ENCODE measurements around the gene INO80B. TPM values are rescaled to one million over a fixed set of nuclear protein-coding genes. Genes with fewer than 3 reads are reported as not detected.
A peak's percentile ranks its signal among the peaks of the same experiment; 100 is the strongest.
"Not testable (repeated sequence)": the region's sequence is repeated elsewhere in the genome, so short reads cannot be mapped to it uniquely, and the experiment has no call there.

INO80B gene
- total RNA-seq, 2 experiments from 2014 or later = 29.0 to 30.9 TPM

DNA sequence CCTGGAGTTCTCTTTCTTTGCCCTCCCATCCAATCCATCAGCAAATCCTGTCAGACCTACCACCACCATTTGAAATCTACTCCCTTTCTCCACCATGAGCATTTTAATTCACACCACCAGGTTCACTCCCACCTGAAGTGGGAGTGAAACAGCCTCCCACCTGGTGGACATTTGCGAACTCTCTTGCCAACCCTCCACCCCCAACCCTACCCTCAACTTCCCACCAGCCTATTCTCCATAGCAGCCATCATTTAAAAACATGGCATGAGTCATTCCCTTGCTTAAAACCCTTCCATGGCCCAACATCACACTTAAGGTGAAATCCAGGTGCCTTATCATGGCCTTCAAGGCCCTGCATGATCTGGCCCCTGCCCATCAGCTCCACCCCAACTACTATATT lies 16.6 kb upstream of the INO80B start:
- peaks cover 4% of the 10 kb centered on the region for H3K4me1 Mint-ChIP-seq
- no peaks in the 10 kb centered on the region for H3K9me3 Mint-ChIP-seq
- peaks cover 39% of the 10 kb centered on the region for H3K27me3 Mint-ChIP-seq
- no peaks in the 10 kb centered on the region for H3K36me3 Mint-ChIP-seq
- no peak overlapping the region for H3K27ac Mint-ChIP-seq
- H3K4me3 Mint-ChIP-seq = no peak overlapping the region
- no peak for DNase-seq

DNA sequence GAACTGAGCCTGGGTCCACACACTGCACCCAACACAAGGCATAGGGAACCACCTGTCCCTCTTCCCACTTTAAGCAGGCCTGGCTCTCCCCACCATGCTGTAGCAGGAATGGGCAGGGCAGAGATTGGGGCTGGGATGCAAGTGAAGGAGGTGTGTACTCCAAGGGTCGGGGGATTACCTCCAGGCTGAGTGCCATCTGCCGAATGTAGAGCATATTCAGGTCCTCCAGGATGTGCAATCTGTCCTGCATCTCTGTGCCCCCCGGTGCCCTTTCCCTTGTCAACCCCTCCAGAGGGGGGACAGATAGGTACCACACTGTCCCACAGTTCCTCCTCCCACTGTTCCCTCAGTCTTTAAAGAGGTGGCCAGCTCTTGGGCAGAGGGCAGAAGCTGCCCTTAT lies 15.5 kb upstream of the INO80B start:
- Mint-ChIP-seq H3K36me3 (no peaks in the 10 kb centered on the region), H3K9me3 (no peaks in the 10 kb centered on the region), H3K27ac (no peak overlapping the region)

DNA sequence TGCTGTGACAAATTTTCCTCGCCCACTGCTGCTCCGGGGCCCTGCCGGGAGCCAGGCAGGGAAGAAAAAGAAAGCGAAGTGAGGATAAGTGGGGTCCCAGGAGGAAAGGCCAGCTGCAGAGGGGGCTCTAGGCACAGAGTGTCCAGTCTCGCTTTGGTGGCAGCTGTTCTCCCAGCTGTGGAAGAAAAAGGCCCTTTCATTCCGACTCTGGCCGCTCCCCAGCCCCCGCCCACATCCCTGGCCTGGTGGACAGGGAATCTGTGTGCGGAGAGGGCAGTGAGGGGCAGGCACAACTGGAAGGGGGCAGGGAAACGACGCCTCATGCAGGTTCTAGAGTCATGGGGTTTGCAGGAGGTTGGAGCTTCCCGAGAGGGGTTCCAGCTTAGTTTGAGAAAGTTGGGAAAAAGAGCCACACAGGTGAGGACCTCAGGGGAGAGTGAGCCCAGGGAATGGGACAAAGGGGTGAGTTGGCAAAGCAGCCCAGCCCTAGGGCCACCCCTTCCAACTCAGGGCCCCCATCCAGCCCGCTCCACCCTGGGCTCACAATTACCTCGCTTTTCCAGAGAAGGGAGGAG lies 15.0 kb upstream of the INO80B start:
- Mint-ChIP-seq H3K9me3 (no peaks in the 10 kb centered on the region), H3K27me3 (peaks cover 44% of the 10 kb centered on the region), H3K4me1 (peaks cover 7% of the 10 kb centered on the region), H3K4me3 (no peak overlapping the region), H3K27ac (no peak overlapping the region), H3K36me3 (no peaks in the 10 kb centered on the region)
- DNase-seq = no peak

More for the DNA sequence above, 15.5 kb upstream of the INO80B start:
- DNase-seq = no peak
- H3K4me1 Mint-ChIP-seq = peaks cover 4% of the 10 kb centered on the region
- H3K4me3 Mint-ChIP-seq = no peak overlapping the region
- H3K27me3 Mint-ChIP-seq = peaks cover 44% of the 10 kb centered on the region

DNA sequence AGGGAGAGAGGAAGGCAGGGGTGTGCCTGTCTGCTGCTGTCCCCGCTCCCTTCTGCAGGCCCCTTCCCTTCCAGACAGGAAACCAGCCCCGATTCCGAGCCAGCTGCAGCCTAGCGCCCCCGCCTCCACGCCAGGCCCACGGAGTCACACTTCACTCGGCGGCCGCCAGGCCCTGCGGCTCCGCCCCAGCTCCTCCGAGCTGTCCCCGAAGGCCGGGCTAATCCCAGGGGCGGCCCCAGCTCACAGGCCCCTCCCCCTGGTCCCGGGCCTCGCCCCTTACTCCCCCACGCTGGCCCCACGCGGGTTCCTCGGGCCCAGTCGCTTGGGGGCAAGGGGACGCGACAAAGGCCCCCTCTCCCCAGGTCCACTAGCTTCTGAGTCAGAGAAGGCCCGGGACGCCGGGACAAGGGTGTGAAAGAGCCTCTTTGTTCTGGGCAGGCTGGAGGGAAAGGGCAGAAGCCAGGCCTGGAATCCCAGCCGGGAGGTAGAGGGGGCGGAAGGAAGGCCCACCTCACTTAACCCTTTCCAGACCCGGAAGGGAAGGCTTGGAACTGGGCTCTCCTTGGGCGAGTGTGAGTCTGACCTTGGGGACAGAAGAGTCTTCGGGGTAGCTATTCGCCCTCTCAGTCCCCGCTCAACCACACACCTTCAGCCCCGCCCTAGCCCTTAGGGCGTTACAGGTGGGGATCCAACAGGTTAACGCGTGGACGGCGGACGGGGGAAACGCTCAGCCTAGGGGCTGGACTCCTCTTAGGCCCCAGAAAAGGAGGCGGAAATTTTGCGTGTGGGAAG lies 14.3 kb upstream of the INO80B start:
- H3K27ac Mint-ChIP-seq = no peak overlapping the region

DNA sequence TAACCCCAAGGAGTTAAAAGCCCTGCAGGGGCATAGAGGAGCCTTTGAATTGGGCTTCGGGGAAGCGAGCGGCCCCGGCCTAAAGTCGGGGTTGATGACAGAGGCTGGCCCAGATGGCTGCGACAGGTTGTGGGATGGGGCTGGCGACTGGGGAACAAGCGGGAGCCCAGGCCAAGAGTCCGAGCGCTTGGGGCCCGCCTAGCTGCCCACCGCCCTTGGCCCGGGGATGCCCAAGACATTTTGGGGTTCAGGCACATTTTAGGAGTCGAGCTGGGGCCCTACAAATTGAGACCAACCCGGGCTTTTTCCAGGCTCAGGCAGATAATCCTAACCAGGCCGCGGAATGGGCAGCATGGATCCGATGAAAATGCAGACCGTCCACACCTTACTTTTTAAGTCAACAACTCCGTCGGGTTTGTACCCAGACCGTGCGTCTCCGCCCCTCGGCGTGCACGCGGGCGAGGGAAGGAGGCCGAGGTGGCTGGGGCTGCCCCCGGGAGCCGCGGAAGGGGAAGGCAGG lies 13.7 kb upstream of the INO80B start:
- no peaks in the 10 kb centered on the region for H3K9me3 Mint-ChIP-seq
- DNase-seq = no peak
- peak overlapping the region; percentile 2 for H3K4me3 Mint-ChIP-seq
- H3K36me3 Mint-ChIP-seq = no peaks in the 10 kb centered on the region
- H3K27ac Mint-ChIP-seq = no peak overlapping the region
- peaks cover 7% of the 10 kb centered on the region for H3K4me1 Mint-ChIP-seq
- peaks cover 47% of the 10 kb centered on the region for H3K27me3 Mint-ChIP-seq

More for the DNA sequence above, 14.3 kb upstream of the INO80B start:
- peaks cover 47% of the 10 kb centered on the region for H3K27me3 Mint-ChIP-seq
- H3K4me1 Mint-ChIP-seq = peaks cover 7% of the 10 kb centered on the region
- H3K9me3 Mint-ChIP-seq = no peaks in the 10 kb centered on the region
- no peaks in the 10 kb centered on the region for H3K36me3 Mint-ChIP-seq
- peak; percentile 73 for DNase-seq
- no peak overlapping the region for H3K4me3 Mint-ChIP-seq

DNA sequence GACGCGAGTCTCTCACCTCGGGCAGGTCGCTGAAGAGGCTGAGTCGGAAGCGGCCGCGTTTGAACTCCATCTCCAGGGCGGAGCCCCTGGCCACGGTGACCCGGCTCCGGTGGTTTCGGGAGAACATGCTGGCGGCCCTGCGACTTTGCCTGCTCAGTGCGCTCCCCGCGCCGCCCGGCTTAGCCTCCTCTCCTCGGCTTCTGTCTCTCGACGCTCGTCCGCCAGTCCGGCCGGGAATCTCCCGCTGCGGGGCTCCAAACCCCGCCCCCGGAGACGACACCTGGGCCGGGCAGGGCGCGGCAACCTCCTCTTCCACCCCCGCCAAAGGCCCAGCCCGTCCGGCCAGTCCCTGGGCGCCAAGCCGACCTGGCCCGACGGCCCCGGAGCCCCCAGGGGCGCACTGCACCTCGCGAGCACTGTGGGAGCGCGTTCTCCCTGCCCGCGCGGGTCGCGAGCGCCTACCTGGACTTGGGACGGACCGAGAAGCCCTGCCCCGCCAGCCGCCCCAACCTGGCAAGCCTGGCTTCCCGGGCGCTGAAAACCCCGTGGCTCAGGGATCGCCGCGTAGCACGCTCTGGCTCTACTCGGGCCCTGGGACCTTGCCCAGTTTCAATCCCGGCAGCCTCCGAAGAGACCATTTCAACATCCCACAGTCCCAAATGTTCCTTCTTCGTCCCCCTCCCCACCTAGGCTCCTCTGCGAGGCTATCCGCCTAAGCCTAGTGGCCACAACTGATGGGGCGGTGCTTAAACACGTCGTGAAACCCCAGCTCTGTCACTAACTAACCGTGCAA lies 13.0 kb upstream of the INO80B start, which contains the start of gene RTKN:
Gene RTKN, minus strand, starts transcription at position 248 of the 793 bp plus-strand sequence. Its CDS starts 121 bp downstream, at position 127.
- Mint-ChIP-seq H3K27me3 (peaks cover 47% of the 10 kb centered on the region), H3K27ac (no peak within 1 kb of the TSS), H3K9me3 (no peaks in the 10 kb centered on the region), H3K4me1 (peaks cover 7% of the 10 kb centered on the region), H3K4me3 (peak within 1 kb of the TSS; percentile 62), H3K36me3 (no peaks in the 10 kb centered on the region)
- DNase-seq = peak; percentile 46

DNA sequence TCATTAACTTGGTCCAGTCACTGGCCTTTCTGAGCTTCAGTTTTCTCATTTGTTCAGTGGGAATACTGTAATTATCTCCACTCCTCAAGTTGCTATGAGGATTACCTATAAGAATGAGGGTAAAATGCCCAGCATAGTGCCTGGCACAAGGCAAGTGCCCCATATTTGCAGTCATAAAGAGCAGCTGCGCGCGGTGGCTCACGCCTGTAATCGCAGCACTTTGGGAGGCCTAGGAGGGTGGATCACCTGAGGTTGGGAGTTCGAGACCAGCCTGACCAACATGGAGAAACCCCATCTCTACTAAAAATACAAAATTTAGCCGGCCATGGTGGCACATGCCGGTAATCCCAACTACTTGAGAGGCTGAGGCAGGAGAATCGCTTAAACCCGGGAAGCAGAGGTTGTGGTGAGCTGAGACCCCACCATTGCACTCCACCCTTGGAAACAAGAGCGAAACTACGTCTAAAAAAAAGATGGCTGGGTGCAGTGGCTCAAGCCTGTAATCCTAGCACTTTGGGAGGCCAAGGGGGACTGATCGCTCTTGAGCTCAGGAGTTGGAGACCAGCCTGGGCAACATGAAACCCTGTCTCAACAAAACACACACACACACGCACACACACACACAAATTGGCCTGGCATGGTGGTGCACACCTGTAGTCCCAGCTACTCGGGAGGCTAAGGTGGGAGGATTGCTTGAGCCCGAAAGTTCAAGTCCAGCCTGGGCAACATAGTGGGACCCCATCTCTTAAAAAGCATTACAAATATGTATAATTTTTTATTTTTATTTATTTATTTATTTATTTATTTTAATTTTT lies 12.2 kb upstream of the INO80B start:
- not testable (repeated sequence) for H3K27ac Mint-ChIP-seq

DNA sequence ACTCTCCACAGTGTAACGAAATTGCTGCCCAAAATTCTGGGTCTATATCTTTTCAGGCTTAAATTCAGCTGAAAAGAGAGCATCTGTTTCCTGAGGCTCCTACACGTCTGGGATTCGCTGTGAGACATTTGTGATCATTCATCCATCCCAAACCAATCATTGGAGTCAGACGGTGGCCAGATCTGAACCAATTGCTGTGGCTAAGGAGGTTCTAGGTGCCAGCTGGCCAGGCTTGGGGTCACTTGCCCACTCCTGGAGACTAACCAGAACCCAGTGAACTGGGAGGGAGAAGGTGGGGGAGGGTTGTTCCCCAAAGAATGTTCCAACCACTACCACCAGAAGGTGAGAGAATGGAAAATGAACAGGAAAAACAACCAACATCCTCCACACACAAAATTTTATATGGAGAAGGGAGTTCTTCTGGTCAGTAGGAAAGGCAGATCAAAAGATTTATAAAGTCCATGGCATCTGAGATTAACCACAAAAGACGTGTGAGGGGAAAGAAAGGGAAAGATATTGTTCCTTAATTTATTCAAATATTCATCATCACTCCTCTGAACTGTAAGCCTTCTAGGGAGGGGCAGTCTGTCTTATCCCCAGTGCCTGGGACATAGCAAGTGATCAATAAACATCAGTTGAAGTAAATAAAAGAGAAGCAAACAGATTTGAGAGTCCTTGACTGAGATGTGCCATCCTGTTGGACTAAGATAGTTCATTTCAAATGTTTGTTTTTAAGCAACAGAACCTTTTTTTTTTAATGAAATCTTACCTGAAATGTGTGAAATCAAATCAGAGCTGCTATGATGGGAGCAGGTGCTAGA lies 10.2 kb upstream of the INO80B start:
- Mint-ChIP-seq H3K9me3 (no peaks in the 10 kb centered on the region), H3K27me3 (peaks cover 35% of the 10 kb centered on the region), H3K4me1 (peaks cover 5% of the 10 kb centered on the region), H3K36me3 (no peaks in the 10 kb centered on the region), H3K27ac (no peak overlapping the region), H3K4me3 (no peak overlapping the region)
- DNase-seq = no peak

More for the DNA sequence above, 12.2 kb upstream of the INO80B start:
- H3K27me3 Mint-ChIP-seq = peaks cover 47% of the 10 kb centered on the region
- H3K36me3 Mint-ChIP-seq, H3K9me3 Mint-ChIP-seq, DNase-seq, H3K4me1 Mint-ChIP-seq: not testable (repeated sequence)
- H3K4me3 Mint-ChIP-seq = peak overlapping the region; percentile 62

DNA sequence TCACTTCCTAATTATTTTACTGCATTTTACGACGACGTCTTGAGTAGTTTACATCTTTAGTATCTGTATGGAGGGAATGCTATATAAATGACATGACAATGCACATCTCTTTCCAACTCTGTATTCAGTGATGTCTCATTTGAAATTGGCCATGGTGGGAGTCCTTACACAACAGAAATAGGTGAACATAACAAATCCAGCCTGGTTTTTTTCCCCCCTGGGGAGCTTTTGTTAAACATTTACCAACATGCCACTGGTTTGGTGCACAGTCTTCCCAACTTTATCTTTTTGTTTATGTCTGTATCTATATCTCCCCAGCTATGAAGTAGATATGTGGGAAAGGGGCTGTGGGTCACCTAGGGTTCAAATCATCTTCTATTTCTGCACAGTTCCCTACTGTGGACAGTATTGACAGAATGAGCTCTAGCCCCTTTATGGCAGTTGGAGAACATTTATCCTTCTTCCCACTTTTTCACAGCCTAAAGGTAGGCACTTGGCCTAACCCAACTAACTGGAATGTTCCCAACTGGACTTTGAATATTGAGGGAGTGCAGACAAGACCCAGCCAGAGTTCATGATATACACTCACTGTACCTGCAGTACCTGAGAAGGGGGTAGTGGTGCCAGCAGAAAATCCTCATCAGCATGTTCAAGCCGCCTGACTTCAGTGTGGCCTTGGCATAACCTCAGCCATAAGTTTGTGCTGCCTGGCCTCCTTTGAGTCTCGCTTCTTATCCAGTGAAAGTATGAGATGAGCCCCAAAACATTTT lies 7.5 kb upstream of the INO80B start:
- Mint-ChIP-seq H3K4me1 (peaks cover 5% of the 10 kb centered on the region), H3K9me3 (no peaks in the 10 kb centered on the region), H3K27ac (no peak overlapping the region), H3K36me3 (no peaks in the 10 kb centered on the region), H3K27me3 (peaks cover 13% of the 10 kb centered on the region), H3K4me3 (no peak overlapping the region)
- no peak for DNase-seq

DNA sequence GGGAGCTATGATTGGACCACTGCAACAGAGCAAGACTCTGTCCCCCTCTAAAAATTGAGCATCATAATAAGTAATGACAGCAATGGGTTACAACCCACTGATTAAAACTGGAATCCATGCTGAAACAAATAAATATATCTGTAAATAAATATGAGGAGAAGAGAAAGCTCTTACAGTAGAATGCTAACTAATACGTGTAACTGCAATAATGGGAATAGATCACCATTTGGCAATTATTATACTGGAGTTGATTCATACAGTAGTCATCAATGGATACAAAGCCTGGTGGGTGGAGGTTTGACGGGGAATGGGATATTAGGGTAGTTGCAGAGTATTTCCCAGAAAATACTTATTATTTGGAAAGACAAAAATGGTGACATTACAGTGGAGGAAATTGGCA lies 6.1 kb upstream of the INO80B start:
- Mint-ChIP-seq H3K4me3 (no peak overlapping the region), H3K27me3 (peaks cover 7% of the 10 kb centered on the region), H3K27ac (no peak overlapping the region), H3K4me1 (peaks cover 7% of the 10 kb centered on the region), H3K9me3 (no peaks in the 10 kb centered on the region), H3K36me3 (no peaks in the 10 kb centered on the region)
- DNase-seq = no peak

DNA sequence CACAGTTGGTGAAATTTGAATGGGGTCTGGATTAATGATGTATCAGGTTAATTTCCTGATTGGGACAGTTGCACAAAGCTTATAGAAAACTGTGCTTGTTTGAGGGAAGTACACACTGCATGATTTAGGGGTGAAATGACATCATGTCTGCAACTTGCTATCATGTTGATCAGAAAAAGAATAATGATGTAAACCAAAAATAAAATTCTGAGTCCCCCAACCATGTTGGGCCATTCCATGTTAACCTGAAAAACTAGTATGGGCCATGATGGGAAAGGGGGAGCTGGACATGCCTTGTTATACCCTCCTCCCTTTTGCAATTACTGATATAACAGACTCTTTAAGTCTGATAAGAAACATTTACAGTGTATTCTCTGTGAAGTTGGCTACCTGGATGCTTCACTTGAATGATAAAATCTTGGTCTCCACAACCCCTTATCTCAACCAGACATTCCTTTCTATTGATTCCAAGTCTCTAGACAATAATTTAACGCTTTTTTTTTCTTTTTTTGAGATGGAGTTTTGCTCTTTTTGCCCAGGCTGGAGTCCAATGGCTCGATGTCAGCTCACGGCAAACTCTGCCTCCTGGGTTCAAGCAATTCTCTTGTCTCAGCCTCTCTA lies 4.2 kb upstream of the INO80B start:
- Mint-ChIP-seq H3K4me1 (peaks cover 13% of the 10 kb centered on the region), H3K27me3 (no peaks in the 10 kb centered on the region), H3K27ac (no peak overlapping the region), H3K9me3 (no peaks in the 10 kb centered on the region), H3K36me3 (peaks cover 6% of the 10 kb centered on the region), H3K4me3 (no peak overlapping the region)
- DNase-seq = no peak

DNA sequence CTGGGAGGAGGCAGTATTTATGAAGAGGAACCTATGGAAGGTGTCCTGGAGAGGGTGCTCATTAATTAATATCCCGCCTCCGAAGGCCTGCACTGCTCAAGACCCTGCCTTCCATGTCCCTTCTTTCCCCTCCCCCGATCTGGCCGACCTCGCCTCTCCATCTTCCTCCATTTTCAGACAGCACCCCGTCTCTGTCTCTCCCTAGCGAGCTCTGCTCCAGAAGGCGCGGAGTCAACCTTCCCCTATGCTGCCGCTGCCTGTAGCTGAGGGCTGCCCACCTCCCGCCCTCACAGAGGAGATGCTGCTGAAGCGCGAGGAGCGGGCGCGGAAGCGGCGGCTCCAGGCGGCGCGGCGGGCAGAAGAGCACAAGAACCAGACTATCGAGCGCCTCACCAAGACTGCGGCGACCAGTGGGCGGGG lies 2.3 kb downstream of the INO80B start:
- Mint-ChIP-seq H3K36me3 (peaks cover 13% of the 10 kb centered on the region), H3K27me3 (peaks cover 5% of the 10 kb centered on the region), H3K4me3 (peak overlapping the region; percentile 98), H3K27ac (peak overlapping the region; percentile 99), H3K9me3 (no peaks in the 10 kb centered on the region), H3K4me1 (peaks cover 47% of the 10 kb centered on the region)
- no peak for DNase-seq

All from activated naive CD8-positive, alpha-beta T cell treated with anti-CD3 and anti-CD28 coated beads for 36 hours (primary cell).